Keratinocyte (primary cell): ENCODE data around the gene TUBB3. TPM values are rescaled to one million over a fixed set of nuclear protein-coding genes. Genes with fewer than 3 reads are reported as not detected.

Experiments used
- DNase-seq: peaks from one replicate; pipeline ENCODE4 v3.0.0-alpha.2; 2011; ENCODE audit warnings: low read depth, missing footprints, low spot score
- FAIRE-seq: peaks from 2 replicates; lab custom pipeline; 2011; peaks lifted over from hg19 to GRCh38; lab: Jason Lieb, UNC
- H2AFZ ChIP-seq: 2 replicates; pipeline ENCODE4 v1.6.0; 2012; ENCODE audit warnings: low read length, control low read depth, inconsistent platforms; ENCODE audit not compliant: control insufficient read depth
- H3K27ac ChIP-seq: 2 replicates; pipeline ENCODE4 v1.5.1; 2011; ENCODE audit warnings: low read length; ENCODE audit not compliant: control insufficient read depth, insufficient read depth
- H3K27me3 ChIP-seq: 3 replicates; pipeline ENCODE4 v1.6.0; 2011; ENCODE audit warnings: low read length; ENCODE audit not compliant: control insufficient read depth, insufficient read depth; ENCODE audit errors: extremely low read depth
- H3K36me3 ChIP-seq, 2 experiments: 2 replicates in 1 of 2; 3 replicates in 1 of 2; pipeline ENCODE4 v1.5.1; 2011; ENCODE audit warnings: low read length in 2 of 2, mild to moderate bottlenecking in 1 of 2; ENCODE audit not compliant: control insufficient read depth in 2 of 2, insufficient read depth in 2 of 2; ENCODE audit errors: extremely low read depth in 1 of 2
- H3K4me1 ChIP-seq: 3 replicates; pipeline ENCODE4 v1.5.1; 2011; ENCODE audit warnings: low read length; ENCODE audit not compliant: control insufficient read depth, insufficient read depth; ENCODE audit errors: extremely low read depth
- H3K4me2 ChIP-seq: 3 replicates; pipeline ENCODE4 v1.6.0; 2011; ENCODE audit warnings: low read depth, low read length; ENCODE audit not compliant: control insufficient read depth, insufficient read depth; ENCODE audit errors: extremely low read depth
- H3K4me3 ChIP-seq, 3 experiments: fragments of 200-600 bp in 1 of 3; sonication (generic) in 1 of 3; 2 replicates in 2 of 3; 3 replicates in 1 of 3; pipeline ENCODE4 v1.5.1; 2011 to 2016; ENCODE audit warnings: low read length in 3 of 3, mild to moderate bottlenecking in 3 of 3, control low read depth in 2 of 3, inconsistent platforms in 1 of 3, low read depth in 1 of 3, mixed read lengths in 1 of 3, mixed run types in 1 of 3, moderate library complexity in 1 of 3; ENCODE audit not compliant: control insufficient read depth in 2 of 3, insufficient read depth in 2 of 3; ENCODE audit errors: extremely low read depth in 1 of 3
- H3K79me2 ChIP-seq: 2 replicates; pipeline ENCODE4 v1.6.0; 2012; ENCODE audit warnings: low read length; ENCODE audit not compliant: control insufficient read depth, insufficient read depth
- H3K9ac ChIP-seq: 3 replicates; pipeline ENCODE4 v1.6.0; 2011; ENCODE audit warnings: low read length; ENCODE audit not compliant: control insufficient read depth, insufficient read depth; ENCODE audit errors: extremely low read depth
- H3K9me1 ChIP-seq: 3 replicates; pipeline ENCODE4 v1.6.0; 2011; ENCODE audit warnings: low read length; ENCODE audit not compliant: control insufficient read depth, insufficient read depth; ENCODE audit errors: extremely low read depth
- H3K9me3 ChIP-seq: 2 replicates; pipeline ENCODE4 v1.5.1; 2012; ENCODE audit warnings: low read depth, low read length; ENCODE audit not compliant: control insufficient read depth
- H4K20me1 ChIP-seq: 3 replicates; pipeline ENCODE4 v1.6.0; 2011; ENCODE audit warnings: low read length; ENCODE audit not compliant: control insufficient read depth, insufficient read depth; ENCODE audit errors: extremely low read depth
- CTCF ChIP-seq, 3 experiments: IDR thresholded peaks in 1 of 3; conservative IDR thresholded peaks in 1 of 3; optimal IDR thresholded peaks in 1 of 3; 2 replicates in 2 of 3; 3 replicates in 1 of 3; pipeline versions ENCODE3 to v1.5.1; 2011; ENCODE audit warnings: low read length in 3 of 3, mild to moderate bottlenecking in 3 of 3, moderate library complexity in 2 of 3, control low read depth in 1 of 3, inconsistent platforms in 1 of 3; ENCODE audit not compliant: insufficient read depth in 2 of 3; ENCODE audit errors: extremely low read depth in 1 of 3
- EZH2 ChIP-seq: IDR thresholded peaks from one replicate; pipeline ENCODE4 v1.6.1; 2012; ENCODE audit warnings: inconsistent platforms, mild to moderate bottlenecking, low read length, moderate library complexity
- dilution Hi-C: fragments of 300-500 bp; cut with MboI; formaldehyde crosslinking; loops from one replicate; pipeline ENCODE4 v1.7.0; 2020; ENCODE audit warnings: low sequenced_read_pairs; ENCODE audit not compliant: extremely low pct_ligation_motif_present
- polyA plus RNA-seq, 5 experiments: library from polyadenylated mRNA; depleted of rRNA in 3 of 5; stranded (reverse) in 3 of 5; stranded (forward) in 1 of 5; unstranded in 1 of 5; fragments of >200 nt; gene quantifications; 1 replicate in 1 of 5; 2 replicates in 3 of 5; 3 replicates in 1 of 5; pipeline versions ENCODE4 v1.2.1 to v1.2.3, GENCODE V29; 2011 to 2012; ENCODE audit warnings: missing spikeins in 2 of 5, low read depth in 1 of 5, low replicate concordance in 1 of 5

Gene TUBB3
- polyA plus RNA-seq, 1 donor (not counting 4 experiments of a cell fraction or from before 2014, with no cell fraction given) = 34.0 TPM

DNA sequence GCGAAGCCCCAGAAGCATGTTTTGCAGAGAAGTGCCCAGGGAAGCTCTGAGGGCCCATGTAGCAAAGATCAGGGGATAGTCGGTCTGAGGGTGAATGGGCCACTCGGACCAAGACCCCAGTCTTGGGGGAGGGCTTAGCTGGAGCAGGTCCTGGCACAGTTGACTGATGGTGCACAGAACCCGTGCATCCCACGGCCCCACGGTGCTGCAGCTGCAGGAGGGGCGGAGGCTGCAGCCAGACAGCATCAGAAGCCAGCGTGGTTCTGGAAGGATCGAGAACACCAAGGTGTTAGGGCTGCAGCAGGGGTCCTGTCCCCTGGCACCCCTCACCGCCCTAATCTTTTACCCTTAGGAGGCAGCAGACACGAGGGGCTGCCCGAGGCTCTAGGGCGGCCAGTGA, 11.0 kb upstream of the TUBB3 start:
- H3K27me3 ChIP-seq = no peaks in the 10 kb centered on the region
- H3K36me3 ChIP-seq = peaks cover 21 to 29% of the 10 kb centered on the region in 2 experiments
- no peak overlapping the region for H3K9ac ChIP-seq
- peaks cover 4% of the 10 kb centered on the region for H3K4me1 ChIP-seq
- H3K27ac ChIP-seq = no peak overlapping the region
- no peaks in the 10 kb centered on the region for H3K9me3 ChIP-seq
- DNase-seq = no peak
- H3K4me2 ChIP-seq = no peak overlapping the region
- TF ChIP-seq CTCF (optimal IDR thresholded peaks at IDR 0.05 in 1 of 3, IDR thresholded peaks at IDR 0.05 in 1 of 3, conservative IDR thresholded peaks at IDR 0.05 in 1 of 3; ENCODE audit: extremely low read depth in 1 of 3, insufficient read depth in 2 of 3, low read length in 3 of 3) (no peak), EZH2 (no peak)
- no peaks in the 10 kb centered on the region for H3K79me2 ChIP-seq
- H4K20me1 ChIP-seq = peaks cover 4% of the 10 kb centered on the region
- dilution Hi-C loops = no loop called here
- FAIRE-seq = no peak
- H3K4me3 ChIP-seq = no peak overlapping the region
- no peaks in the 10 kb centered on the region for H3K9me1 ChIP-seq
- H2AFZ ChIP-seq = no peak overlapping the region

GRCh38 chr16:89912627-89913026, 10.5 kb upstream of the TUBB3 start:
- no peaks in the 10 kb centered on the region for H3K9me1 ChIP-seq
- no peaks in the 10 kb centered on the region for H3K79me2 ChIP-seq
- FAIRE-seq (no peak), DNase-seq (no peak)
- peaks cover 4% of the 10 kb centered on the region for H4K20me1 ChIP-seq
- no peak overlapping the region for H3K4me3 ChIP-seq
- dilution Hi-C loops = no loop called here
- no peaks in the 10 kb centered on the region for H3K9me3 ChIP-seq
- no peak overlapping the region for H3K27ac ChIP-seq
- H3K4me1 ChIP-seq = peaks cover 8% of the 10 kb centered on the region
- peaks cover 21 to 28% of the 10 kb centered on the region in 2 experiments for H3K36me3 ChIP-seq
- H2AFZ ChIP-seq = no peak overlapping the region
- H3K9ac ChIP-seq = no peak overlapping the region
- TF ChIP-seq CTCF (optimal IDR thresholded peaks at IDR 0.05 in 1 of 3, IDR thresholded peaks at IDR 0.05 in 1 of 3, conservative IDR thresholded peaks at IDR 0.05 in 1 of 3; ENCODE audit: extremely low read depth in 1 of 3, insufficient read depth in 2 of 3, low read length in 3 of 3) (no peak), EZH2 (no peak)
- H3K27me3 ChIP-seq = no peaks in the 10 kb centered on the region
- no peak overlapping the region for H3K4me2 ChIP-seq
